ENCODE data around the gene CLEC4D. TPM values are rescaled to one million over a fixed set of nuclear protein-coding genes. Genes with fewer than 3 reads are reported as not detected.

Gene CLEC4D
- total RNA-seq, 1 experiment from 2014 or later: not detected

DNA sequence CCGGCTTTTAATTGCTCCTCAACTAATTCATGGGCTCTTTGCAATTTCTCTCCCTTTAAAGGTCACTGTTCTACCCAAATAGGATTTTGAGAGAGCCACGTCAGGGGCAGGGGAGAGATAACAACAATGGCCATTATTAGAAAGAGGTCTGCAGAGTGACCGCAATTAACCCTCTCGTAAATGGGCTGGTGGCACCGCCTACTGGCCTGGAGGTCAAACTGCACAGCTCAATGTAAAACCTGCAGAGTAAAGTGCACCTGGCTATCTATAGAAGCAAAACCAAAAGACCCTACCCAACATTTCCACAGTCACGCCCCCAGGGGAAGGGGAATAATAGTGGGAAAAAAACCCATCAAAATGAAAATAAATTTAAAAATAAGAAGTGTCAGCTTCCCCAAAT, 49.0 kb downstream of the CLEC4D start:
- no peak for ATAC-seq
- POLR2A ChIA-PET: no interaction called here
- intact Hi-C loops (cut with micrococcal nuclease; ENCODE audit: unreplicated experiment) (no loop called here), in situ Hi-C loops (cut with HindIII; ENCODE audit: low pct_unique_long_range_greater_than_20kb, low sequenced_read_pairs) (no loop called here)
- Histone ChIP-seq H3K4me1 (ENCODE audit: control insufficient read depth, insufficient read depth, low read length) (no peaks in the 10 kb centered on the region), H3K36me3 (ENCODE audit: control insufficient read depth, insufficient read depth, low read length) (no peaks in the 10 kb centered on the region), H3K4me3 (ENCODE audit: low read depth in 2 of 2, low read length in 2 of 2) (no peak overlapping the region), H3K27ac (ENCODE audit: low read length) (no peak overlapping the region), H3K9me3 (ENCODE audit: control insufficient read depth, insufficient read depth, low read depth, low read length) (no peaks in the 10 kb centered on the region), H3K27me3 (ENCODE audit: control insufficient read depth, insufficient read depth, low read length) (no peaks in the 10 kb centered on the region)
- CTCF ChIA-PET: no interaction called here
- BruUV-seq (replicated peaks): no TSS peak
- DNase-seq (ENCODE audit: low read depth, low spot score): no peak
- TF ChIP-seq SIN3A (IDR thresholded peaks at IDR 0.05; ENCODE audit: borderline replicate concordance, insufficient read depth, low read depth, low read length) (no peak), POLR2AphosphoS5 (IDR thresholded peaks at IDR 0.05; ENCODE audit: low read depth, low read length) (no peak), TCF7L2 (IDR thresholded peaks at IDR 0.05; ENCODE audit: low read depth, low read length) (no peak)
- TF ChIP-seq, protein P1, sequence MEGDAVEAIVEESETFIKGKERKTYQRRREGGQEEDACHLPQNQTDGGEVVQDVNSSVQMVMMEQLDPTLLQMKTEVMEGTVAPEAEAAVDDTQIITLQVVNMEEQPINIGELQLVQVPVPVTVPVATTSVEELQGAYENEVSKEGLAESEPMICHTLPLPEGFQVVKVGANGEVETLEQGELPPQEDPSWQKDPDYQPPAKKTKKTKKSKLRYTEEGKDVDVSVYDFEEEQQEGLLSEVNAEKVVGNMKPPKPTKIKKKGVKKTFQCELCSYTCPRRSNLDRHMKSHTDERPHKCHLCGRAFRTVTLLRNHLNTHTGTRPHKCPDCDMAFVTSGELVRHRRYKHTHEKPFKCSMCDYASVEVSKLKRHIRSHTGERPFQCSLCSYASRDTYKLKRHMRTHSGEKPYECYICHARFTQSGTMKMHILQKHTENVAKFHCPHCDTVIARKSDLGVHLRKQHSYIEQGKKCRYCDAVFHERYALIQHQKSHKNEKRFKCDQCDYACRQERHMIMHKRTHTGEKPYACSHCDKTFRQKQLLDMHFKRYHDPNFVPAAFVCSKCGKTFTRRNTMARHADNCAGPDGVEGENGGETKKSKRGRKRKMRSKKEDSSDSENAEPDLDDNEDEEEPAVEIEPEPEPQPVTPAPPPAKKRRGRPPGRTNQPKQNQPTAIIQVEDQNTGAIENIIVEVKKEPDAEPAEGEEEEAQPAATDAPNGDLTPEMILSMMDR (IDR thresholded peaks at IDR 0.05): peak; percentile 50
- TF ChIP-seq, protein P2, sequence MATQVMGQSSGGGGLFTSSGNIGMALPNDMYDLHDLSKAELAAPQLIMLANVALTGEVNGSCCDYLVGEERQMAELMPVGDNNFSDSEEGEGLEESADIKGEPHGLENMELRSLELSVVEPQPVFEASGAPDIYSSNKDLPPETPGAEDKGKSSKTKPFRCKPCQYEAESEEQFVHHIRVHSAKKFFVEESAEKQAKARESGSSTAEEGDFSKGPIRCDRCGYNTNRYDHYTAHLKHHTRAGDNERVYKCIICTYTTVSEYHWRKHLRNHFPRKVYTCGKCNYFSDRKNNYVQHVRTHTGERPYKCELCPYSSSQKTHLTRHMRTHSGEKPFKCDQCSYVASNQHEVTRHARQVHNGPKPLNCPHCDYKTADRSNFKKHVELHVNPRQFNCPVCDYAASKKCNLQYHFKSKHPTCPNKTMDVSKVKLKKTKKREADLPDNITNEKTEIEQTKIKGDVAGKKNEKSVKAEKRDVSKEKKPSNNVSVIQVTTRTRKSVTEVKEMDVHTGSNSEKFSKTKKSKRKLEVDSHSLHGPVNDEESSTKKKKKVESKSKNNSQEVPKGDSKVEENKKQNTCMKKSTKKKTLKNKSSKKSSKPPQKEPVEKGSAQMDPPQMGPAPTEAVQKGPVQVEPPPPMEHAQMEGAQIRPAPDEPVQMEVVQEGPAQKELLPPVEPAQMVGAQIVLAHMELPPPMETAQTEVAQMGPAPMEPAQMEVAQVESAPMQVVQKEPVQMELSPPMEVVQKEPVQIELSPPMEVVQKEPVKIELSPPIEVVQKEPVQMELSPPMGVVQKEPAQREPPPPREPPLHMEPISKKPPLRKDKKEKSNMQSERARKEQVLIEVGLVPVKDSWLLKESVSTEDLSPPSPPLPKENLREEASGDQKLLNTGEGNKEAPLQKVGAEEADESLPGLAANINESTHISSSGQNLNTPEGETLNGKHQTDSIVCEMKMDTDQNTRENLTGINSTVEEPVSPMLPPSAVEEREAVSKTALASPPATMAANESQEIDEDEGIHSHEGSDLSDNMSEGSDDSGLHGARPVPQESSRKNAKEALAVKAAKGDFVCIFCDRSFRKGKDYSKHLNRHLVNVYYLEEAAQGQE (IDR thresholded peaks at IDR 0.05; ENCODE audit: insufficient read depth in 1 of 2, low read depth in 2 of 2, low read length in 1 of 2): no peak

DNA sequence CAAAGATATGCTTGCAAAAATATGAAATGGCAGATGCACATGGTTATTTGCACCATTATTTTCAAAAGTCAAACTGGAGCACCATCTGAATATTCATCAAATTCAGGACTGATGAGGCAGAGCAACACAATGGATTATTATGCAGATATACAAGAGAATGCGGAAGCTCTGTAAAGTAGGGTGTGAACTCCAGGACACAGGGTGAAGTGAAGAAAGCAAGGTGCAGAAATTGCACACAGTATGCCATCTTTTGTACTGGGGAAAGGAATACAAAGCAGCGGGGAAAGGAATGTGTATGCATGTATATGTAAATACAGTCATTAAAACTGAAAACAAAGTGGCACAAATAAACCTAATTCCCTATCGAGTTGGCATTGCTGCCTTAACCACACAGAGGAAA, 50.1 kb downstream of the CLEC4D start:
- no peak for DNase-seq (ENCODE audit: low read depth, low spot score)
- TF ChIP-seq TCF7L2 (IDR thresholded peaks at IDR 0.05; ENCODE audit: low read depth, low read length) (no peak), POLR2AphosphoS5 (IDR thresholded peaks at IDR 0.05; ENCODE audit: low read depth, low read length) (no peak), SIN3A (IDR thresholded peaks at IDR 0.05; ENCODE audit: borderline replicate concordance, insufficient read depth, low read depth, low read length) (no peak)
- TF ChIP-seq, protein P2 (IDR thresholded peaks at IDR 0.05; ENCODE audit: insufficient read depth in 1 of 2, low read depth in 2 of 2, low read length in 1 of 2): no peak
- TF ChIP-seq, protein P1 (IDR thresholded peaks at IDR 0.05): no peak
- H3K4me1 ChIP-seq (ENCODE audit: control insufficient read depth, insufficient read depth, low read length): no peaks in the 10 kb centered on the region
- CTCF ChIA-PET: no interaction called here
- in situ Hi-C loops (cut with HindIII; ENCODE audit: low pct_unique_long_range_greater_than_20kb, low sequenced_read_pairs) (no loop called here), intact Hi-C loops (cut with micrococcal nuclease; ENCODE audit: unreplicated experiment) (no loop called here)
- H3K9me3 ChIP-seq (ENCODE audit: control insufficient read depth, insufficient read depth, low read depth, low read length): no peaks in the 10 kb centered on the region
- H3K36me3 ChIP-seq (ENCODE audit: control insufficient read depth, insufficient read depth, low read length): no peaks in the 10 kb centered on the region
- no peak for ATAC-seq
- H3K4me3 ChIP-seq (ENCODE audit: low read depth in 2 of 2, low read length in 2 of 2): no peak overlapping the region
- H3K27me3 ChIP-seq (ENCODE audit: control insufficient read depth, insufficient read depth, low read length): no peaks in the 10 kb centered on the region
- BruUV-seq (replicated peaks): no TSS peak
- H3K27ac ChIP-seq (ENCODE audit: low read length): no peak overlapping the region
- POLR2A ChIA-PET: no interaction called here

Data from Panc1 (cell line).